Activated CD8-positive, alpha-beta memory T cell treated with anti-CD3 and anti-CD28 coated beads, Interleukin-2, amount 50 U/mL, for 48 hours (primary cell): ENCODE data around the gene CFAP65.

ENCODE experiments used
- DNase-seq: peaks from one replicate; pipeline ENCODE4 v3.0.0-alpha.2; 2020

CFAP65 gene

GRCh38 chr2:219041252-219041651 lies at the start of gene CFAP65:
Gene CFAP65, minus strand, starts transcription at chr2:219041516. Its CDS starts 2,468 bp downstream, at chr2:219039048.
- DNase-seq: no peak

GRCh38 chr2:219090436-219091299 lies 49.4 kb upstream of the CFAP65 start:
- DNase-seq: no peak

GRCh38 chr2:219089330-219089729 lies 48.0 kb upstream of the CFAP65 start:
- no peak for DNase-seq

GRCh38 chr2:219087848-219088247 lies 46.5 kb upstream of the CFAP65 start:
- no peak for DNase-seq

- no peak for DNase-seq
Measured at GRCh38 chr2:219087361-219087760, 46.0 kb upstream of the CFAP65 start.

GRCh38 chr2:219086196-219086595 lies 44.9 kb upstream of the CFAP65 start:
- DNase-seq: no peak

- DNase-seq: no peak
Measured at GRCh38 chr2:219084791-219085190, 43.5 kb upstream of the CFAP65 start.

GRCh38 chr2:219082332-219082958 lies 41.1 kb upstream of the CFAP65 start:
- no peak for DNase-seq

GRCh38 chr2:219081701-219082331 lies 40.5 kb upstream of the CFAP65 start:
- no peak for DNase-seq

GRCh38 chr2:219081096-219081495 lies 39.8 kb upstream of the CFAP65 start:
- DNase-seq: no peak

GRCh38 chr2:219079417-219079816 lies 38.1 kb upstream of the CFAP65 start:
- DNase-seq: no peak

GRCh38 chr2:219078951-219079350 lies 37.6 kb upstream of the CFAP65 start:
- DNase-seq: no peak

GRCh38 chr2:219078126-219078525 lies 36.8 kb upstream of the CFAP65 start:
- DNase-seq: no peak

GRCh38 chr2:219076253-219076652 lies 34.9 kb upstream of the CFAP65 start:
- DNase-seq: no peak

- no peak for DNase-seq
Measured at GRCh38 chr2:219073413-219074129, 32.3 kb upstream of the CFAP65 start.

- no peak for DNase-seq
Measured at GRCh38 chr2:219072741-219073250, 31.5 kb upstream of the CFAP65 start.

- DNase-seq: no peak
Measured at GRCh38 chr2:219071131-219071816, 30.0 kb upstream of the CFAP65 start.

- no peak for DNase-seq
Measured at GRCh38 chr2:219065484-219065883, 24.2 kb upstream of the CFAP65 start.

GRCh38 chr2:219062081-219062480 lies 20.8 kb upstream of the CFAP65 start:
- no peak for DNase-seq

- DNase-seq: no peak
Measured at GRCh38 chr2:219060821-219061791, 19.8 kb upstream of the CFAP65 start, which contains the start of gene IHH. Gene IHH, minus strand, starts transcription at chr2:219060921. Its CDS starts 454 bp downstream, at chr2:219060467.
